GM23338 (cell line): ENCODE data around the gene PAMR1. TPM values are rescaled to one million over a fixed set of nuclear protein-coding genes. Genes with fewer than 3 reads are reported as not detected.

Experiments used
- ATAC-seq: fragments of 200-7000 bp; cut with Tn5 transposase; 3 replicates; pipeline ENCODE4 v1.9.1; 2020
- DNase-seq: peaks from one replicate; pipeline ENCODE4 v3.0.0-alpha.2; 2015; ENCODE audit warnings: low spot score
- H2AFZ ChIP-seq: fragments of 200-600 bp; sonication (generic); 2 replicates; pipeline ENCODE4 v1.8.0; 2016; ENCODE audit warnings: antibody characterized with exemption, mild to moderate bottlenecking, moderate library complexity
- H3F3A ChIP-seq: fragments of 200-600 bp; sonication (generic); replicated peaks from 2 replicates; pipeline ENCODE4 v1.8.0; 2017; ENCODE audit warnings: antibody characterized with exemption, mixed run types, low read depth
- H3K27ac ChIP-seq: fragments of 200-600 bp; sonication (generic); 2 replicates; pipeline ENCODE4 v1.6.1; 2016; ENCODE audit warnings: low read depth
- H3K27me3 ChIP-seq: fragments of 200-600 bp; sonication (generic); 2 replicates; pipeline ENCODE4 v1.8.0; 2016; ENCODE audit warnings: mild to moderate bottlenecking, mixed run types, moderate library complexity; ENCODE audit not compliant: insufficient read depth
- H3K36me3 ChIP-seq: fragments of 200-600 bp; sonication (generic); 2 replicates; pipeline ENCODE4 v1.8.0; 2016; ENCODE audit warnings: mild to moderate bottlenecking; ENCODE audit not compliant: insufficient read depth
- H3K4me1 ChIP-seq: fragments of 200-600 bp; sonication (generic); 2 replicates; pipeline ENCODE4 v1.8.0; 2016; ENCODE audit warnings: mild to moderate bottlenecking, moderate library complexity; ENCODE audit not compliant: insufficient read depth
- H3K4me2 ChIP-seq: fragments of 200-600 bp; sonication (generic); 2 replicates; pipeline ENCODE4 v1.7.1; 2017; ENCODE audit warnings: mixed run types
- H3K4me3 ChIP-seq: fragments of 200-600 bp; sonication (generic); 2 replicates; pipeline ENCODE4 v1.6.1; 2016; ENCODE audit warnings: mixed run types
- H3K79me2 ChIP-seq: fragments of 200-600 bp; sonication (generic); replicated peaks from 2 replicates; pipeline ENCODE4 v1.8.0; 2017; ENCODE audit warnings: mild to moderate bottlenecking; ENCODE audit not compliant: insufficient read depth
- H3K9me2 ChIP-seq: fragments of 200-600 bp; sonication (generic); 2 replicates; pipeline ENCODE4 v1.8.0; 2017; ENCODE audit not compliant: insufficient read depth
- H4K20me1 ChIP-seq: fragments of 200-600 bp; sonication (generic); replicated peaks from 2 replicates; pipeline ENCODE4 v1.8.0; 2017; ENCODE audit warnings: mild to moderate bottlenecking; ENCODE audit not compliant: insufficient read depth
- H3K27ac Mint-ChIP-seq: 2 replicates; pipeline ENCODE4 v1.8.0; 2020; ENCODE audit warnings: inconsistent platforms, mild to moderate bottlenecking, moderate library complexity, mixed read lengths
- H3K27me3 Mint-ChIP-seq: 3 replicates; pipeline ENCODE4 v1.8.0; 2022; ENCODE audit warnings: low read depth, mild to moderate bottlenecking, moderate library complexity, mixed read lengths, inconsistent platforms; ENCODE audit not compliant: insufficient read depth, poor library complexity
- H3K36me3 Mint-ChIP-seq: 3 replicates; pipeline ENCODE4 v1.8.0; 2021; ENCODE audit warnings: low read depth, mild to moderate bottlenecking, inconsistent platforms, moderate library complexity, mixed read lengths
- H3K4me1 Mint-ChIP-seq: 3 replicates; pipeline ENCODE4 v1.8.0; 2020; ENCODE audit warnings: mild to moderate bottlenecking, inconsistent platforms, mixed read lengths
- H3K4me3 Mint-ChIP-seq: 3 replicates; pipeline ENCODE4 v1.8.0; 2021; ENCODE audit warnings: moderate library complexity, mild to moderate bottlenecking, inconsistent platforms, mixed read lengths
- H3K9me3 Mint-ChIP-seq: 3 replicates; pipeline ENCODE4 v1.8.0; 2020; ENCODE audit warnings: moderate library complexity, mild to moderate bottlenecking, inconsistent platforms, mixed read lengths
- CREB1 ChIP-seq: fragments of 250-450 bp; sonication (Bioruptor Pico); IDR thresholded peaks from 2 replicates; pipeline ENCODE4 v1.5.0; 2020; ENCODE audit warnings: low read depth, mild to moderate bottlenecking, moderate library complexity
- CTCF ChIP-seq, 2 experiments: fragments of 200-600 bp in 1 of 2; sonication (generic) in 1 of 2; conservative IDR thresholded peaks; 2 replicates each; pipeline versions ENCODE4 v1.5.1 to v1.6.1; 2016 to 2017; ENCODE audit warnings: antibody characterized with exemption in 2 of 2, low read depth in 2 of 2, mild to moderate bottlenecking in 2 of 2, moderate library complexity in 1 of 2
- ETS1 ChIP-seq: IDR thresholded peaks from 2 replicates; pipeline ENCODE4 v1.6.1; 2016; ENCODE audit warnings: antibody characterized with exemption
- EZH2 ChIP-seq: fragments of 200-600 bp; sonication (generic); IDR thresholded peaks from one replicate; pipeline ENCODE4 v1.8.0; 2017; ENCODE audit warnings: antibody characterized with exemption, mild to moderate bottlenecking, low read depth; ENCODE audit not compliant: unreplicated experiment
- EZH2phosphoT487 ChIP-seq: fragments of 200-600 bp; sonication (generic); IDR thresholded peaks from one replicate; pipeline ENCODE4 v1.8.1; 2018; ENCODE audit warnings: antibody characterized with exemption; ENCODE audit not compliant: unreplicated experiment
- JUNB ChIP-seq: IDR thresholded peaks from one replicate; pipeline ENCODE4 v1.6.1; 2016; ENCODE audit warnings: antibody characterized with exemption; ENCODE audit not compliant: unreplicated experiment
- NANOG ChIP-seq: IDR thresholded peaks from 2 replicates; pipeline ENCODE4 v1.6.1; 2016; ENCODE audit warnings: antibody characterized with exemption, borderline replicate concordance
- POLR2AphosphoS5 ChIP-seq: IDR thresholded peaks from 2 replicates; pipeline ENCODE4 v1.6.1; 2016; ENCODE audit warnings: antibody characterized with exemption, low read depth
- REST ChIP-seq: IDR thresholded peaks from one replicate; pipeline ENCODE4 v1.6.1; 2018; ENCODE audit warnings: antibody characterized with exemption; ENCODE audit not compliant: unreplicated experiment
- STAT1 ChIP-seq: IDR thresholded peaks from one replicate; pipeline ENCODE4 v1.6.1; 2016; ENCODE audit warnings: antibody characterized with exemption; ENCODE audit not compliant: unreplicated experiment
- ZNF114 ChIP-seq: fragments of 250-450 bp; sonication (Bioruptor Pico); IDR thresholded peaks from 2 replicates; pipeline ENCODE4 v1.5.0; 2020; ENCODE audit warnings: mild to moderate bottlenecking, moderate library complexity
- ZNF331 ChIP-seq: fragments of 250-450 bp; sonication (Bioruptor Pico); IDR thresholded peaks from 2 replicates; pipeline ENCODE4 v1.5.0; 2020; ENCODE audit warnings: low read depth, mild to moderate bottlenecking, moderate library complexity
- ZNF462 ChIP-seq: fragments of 250-450 bp; sonication (Bioruptor Pico); IDR thresholded peaks from 2 replicates; pipeline ENCODE4 v1.5.0; 2020; ENCODE audit warnings: mild to moderate bottlenecking, moderate library complexity
- polyA plus RNA-seq: library from polyadenylated mRNA; unstranded; fragments of >200 nt; fragmentation: Nextera tagmentation; extraction: Ambion mirVana; gene quantifications from 2 replicates; pipeline ENCODE4 v1.2.1, GENCODE V29; 2016
- total RNA-seq: library from RNA; depleted of rRNA; stranded (reverse); fragments of >200 nt; shearing (Covaris generic); gene quantifications from 2 replicates; pipeline ENCODE4 v1.2.3, GENCODE V29; 2014

The PAMR1 gene
- total and polyA plus RNA-seq, 2 experiments from 2014 or later = 1.6 to 3.1 TPM

GRCh38 chr11:35536470-35536869 lies 11.1 kb upstream of the PAMR1 start:
- peaks cover 5% of the 10 kb centered on the region for H3K4me1 ChIP-seq
- DNase-seq = no peak
- no peaks in the 10 kb centered on the region for H4K20me1 ChIP-seq
- TF ChIP-seq NANOG (no peak), EZH2phosphoT487 (no peak), REST (no peak), JUNB (no peak), CTCF (conservative IDR thresholded peaks at IDR 0.05; ENCODE audit: low read depth in 2 of 2) (no peak), EZH2 (no peak), POLR2AphosphoS5 (no peak), CREB1 (CRISPR knock-in tag) (no peak), ZNF114 (no peak), ZNF462 (no peak), STAT1 (no peak), ZNF331 (no peak), ETS1 (no peak)
- H3K36me3 ChIP-seq = no peaks in the 10 kb centered on the region
- no peaks in the 10 kb centered on the region for H3K27me3 ChIP-seq
- no peaks in the 10 kb centered on the region for H3K36me3 Mint-ChIP-seq
- no peaks in the 10 kb centered on the region for H3F3A ChIP-seq
- no peak overlapping the region for H3K4me3 Mint-ChIP-seq
- H3K9me2 ChIP-seq = peaks cover 6% of the 10 kb centered on the region; the same call in 1 of the 2 replicates
- H3K4me1 Mint-ChIP-seq = peaks cover 13% of the 10 kb centered on the region
- H3K27ac Mint-ChIP-seq = no peak overlapping the region; the same call in 1 of the 2 replicates
- H3K4me3 ChIP-seq = no peak overlapping the region
- no peak overlapping the region for H3K27ac ChIP-seq
- H3K79me2 ChIP-seq = no peaks in the 10 kb centered on the region
- H3K4me2 ChIP-seq = no peak overlapping the region
- no peak for ATAC-seq
- H2AFZ ChIP-seq = no peak overlapping the region
- H3K9me3 Mint-ChIP-seq = no peaks in the 10 kb centered on the region
- H3K27me3 Mint-ChIP-seq = peaks cover 5% of the 10 kb centered on the region
